Sigmoid colon (tissue), 7 donors: ENCODE results near the gene CAST. TPM values are rescaled to one million over a fixed set of nuclear protein-coding genes. Genes with fewer than 3 reads are reported as not detected.

Experiments used
- DNase-seq: peaks from one replicate; pipeline ENCODE4 v3.0.0-alpha.2; 2019
- H3K27ac ChIP-seq, 4 donors: fragments of 200-600 bp; sonication (generic); one replicate each; pipeline ENCODE4 v1.5.1; 2016 to 2019; ENCODE audit warnings: mild to moderate bottlenecking in 1 of 4
- H3K27me3 ChIP-seq, 3 donors: fragments of 200-600 bp; sonication (generic); one replicate each; pipeline ENCODE4 v1.5.1; 2019; ENCODE audit warnings: mild to moderate bottlenecking in 1 of 3
- H3K36me3 ChIP-seq, 4 donors: fragments of 200-600 bp; sonication (generic); one replicate each; pipeline ENCODE4 v1.5.1; 2016 to 2019
- H3K4me1 ChIP-seq, 4 donors: fragments of 200-600 bp; sonication (generic); one replicate each; pipeline ENCODE4 v1.5.1; 2017 to 2019
- H3K4me3 ChIP-seq, 4 donors: fragments of 200-600 bp; sonication (generic); one replicate each; pipeline ENCODE4 v1.5.1; 2017 to 2019; ENCODE audit warnings: mild to moderate bottlenecking in 2 of 4, moderate library complexity in 1 of 4
- H3K9me3 ChIP-seq, 4 donors: fragments of 200-600 bp in 3 of 4; sonication (generic) in 3 of 4; one replicate each; pipeline versions ENCODE4 v1.5.1 to v1.6.1; 2013 to 2019
- CTCF ChIP-seq, 4 experiments: fragments of 450-650 bp in 3 of 4; fragments of 200-600 bp in 1 of 4; IDR thresholded peaks; one replicate each; pipeline ENCODE4 v1.5.1; 2016 to 2019; ENCODE audit warnings: antibody characterized with exemption in 4 of 4, mild to moderate bottlenecking in 3 of 4, moderate library complexity in 2 of 4
- EP300 ChIP-seq, 4 donors: sonication (generic); formaldehyde crosslinking; IDR thresholded peaks; one replicate each; pipeline ENCODE4 v1.6.1; 2017; ENCODE audit warnings: antibody characterized with exemption in 4 of 4
- POLR2A ChIP-seq, 2 donors: fragments of 450-650 bp; IDR thresholded peaks; one replicate each; pipeline ENCODE4 v1.6.1; 2016; ENCODE audit warnings: antibody characterized with exemption in 2 of 2, mild to moderate bottlenecking in 2 of 2, moderate library complexity in 2 of 2
- POLR2AphosphoS5 ChIP-seq, 4 donors: sonication (generic); formaldehyde crosslinking; IDR thresholded peaks; one replicate each; pipeline ENCODE4 v1.6.1; 2017; ENCODE audit warnings: antibody characterized with exemption in 4 of 4
- WGBS, 2 donors: extraction: QIAGEN DNeasy Blood & Tissue Kit; methylation state at CpG; one replicate each; pipeline ENCODE4 v1.1.7; 2013; 5-methylcytosine and 5-hydroxymethylcytosine counted together
- intact Hi-C: fragments of 100-400 bp; cut with DNase I; formaldehyde crosslinking; loops from one replicate; pipeline ENCODE4 v1.15.1; 2023
- polyA plus RNA-seq, 3 donors: library from polyadenylated mRNA; stranded (reverse); fragments of 200-250 nt; gene quantifications; one replicate each; pipeline ENCODE4 v1.2.3, GENCODE V29; 2013
- total RNA-seq, 4 donors: library from RNA; depleted of rRNA; stranded (reverse); fragments of >200 nt; gene quantifications; one replicate each; pipeline ENCODE4 v1.1.0, GENCODE V29; 2016
- donor health status: healthy with polysubstance abuse.
- donor health status: Bipolar disorder and iron deficiency.
- donor health status: healthy.

The CAST gene
- total and polyA plus RNA-seq, 7 donors: 138 to 348 (median 225) TPM

- WGBS, 2 donors: 90 to 94% methylated on average over 5 of the region's 5 CpGs
- intact Hi-C loops: loop anchor here (5.0 kb wide), 3 partner anchors 83 to 437 kb away; partner anchors contain the start of genes CAST and RIOK2
- Histone ChIP-seq H3K36me3 (peaks cover 19 to 95% (median 46%) of the 10 kb centered on the region in 4 donors), H3K27ac (peak overlapping the region in 3 of 4 donors; percentile 37 to 67 (median 66)), H3K4me3 (no peak overlapping the region), H3K9me3 (no peaks in the 10 kb centered on the region), H3K4me1 (peaks cover 0 to 54% (median 34%) of the 10 kb centered on the region in 4 donors), H3K27me3 (no peaks in the 10 kb centered on the region)
- TF ChIP-seq POLR2AphosphoS5 (IDR thresholded peaks at IDR 0.05): no peak
- TF ChIP-seq POLR2A (IDR thresholded peaks at IDR 0.05): no peak
- TF ChIP-seq EP300 (IDR thresholded peaks at IDR 0.05): no peak
- TF ChIP-seq CTCF (IDR thresholded peaks at IDR 0.05): no peak
- DNase-seq: no peak
These were observed 82.8 kb downstream of the CAST start for GRCh38 chr5:96745025-96745424.

- TF ChIP-seq CTCF (IDR thresholded peaks at IDR 0.05): no peak
- no peak for TF ChIP-seq POLR2A (IDR thresholded peaks at IDR 0.05)
- no peak for TF ChIP-seq POLR2AphosphoS5 (IDR thresholded peaks at IDR 0.05)
- no peak for TF ChIP-seq EP300 (IDR thresholded peaks at IDR 0.05)
- 47 to 59% methylated on average over 5 of the region's 5 CpGs for WGBS, 2 donors
- peak overlapping the region in 3 of 4 donors; percentile 37 to 67 (median 66) for H3K27ac ChIP-seq
- peaks cover 15 to 95% (median 48%) of the 10 kb centered on the region in 4 donors for H3K36me3 ChIP-seq
- H3K4me1 ChIP-seq: peaks cover 0 to 54% (median 34%) of the 10 kb centered on the region in 4 donors
- intact Hi-C loops: loop anchor here (5.0 kb wide), 3 partner anchors 84 to 436 kb away; partner anchors contain the start of genes CAST and RIOK2
- no peak overlapping the region for H3K4me3 ChIP-seq
- DNase-seq: no peak
- H3K27me3 ChIP-seq: no peaks in the 10 kb centered on the region
- no peaks in the 10 kb centered on the region for H3K9me3 ChIP-seq
These were observed 83.8 kb downstream of the CAST start for GRCh38 chr5:96745844-96746531.

DNA sequence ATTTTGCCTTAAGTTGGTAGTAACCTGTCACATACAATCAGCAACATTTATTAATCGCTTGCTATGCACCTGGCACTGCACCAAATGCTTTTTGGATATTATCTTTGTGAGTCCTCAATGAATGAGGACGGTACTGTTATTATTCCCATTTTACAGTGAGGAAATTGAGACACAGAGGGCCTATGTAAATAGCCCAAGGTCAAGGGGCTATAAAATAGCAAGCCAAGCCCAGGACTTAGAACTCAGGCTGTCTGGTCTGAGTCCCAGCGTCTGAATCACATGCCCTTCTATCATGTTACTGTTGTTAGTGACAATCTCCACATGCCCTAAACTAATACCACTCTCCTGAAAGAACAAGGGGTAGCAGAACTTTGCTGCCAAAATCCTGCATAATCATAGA lies 85.5 kb downstream of the CAST start:
- no peak for TF ChIP-seq CTCF (IDR thresholded peaks at IDR 0.05)
- no peak for TF ChIP-seq EP300 (IDR thresholded peaks at IDR 0.05)
- no peak for TF ChIP-seq POLR2A (IDR thresholded peaks at IDR 0.05)
- no peak for TF ChIP-seq POLR2AphosphoS5 (IDR thresholded peaks at IDR 0.05)
- DNase-seq: no peak
- peaks cover 0 to 91% (median 42%) of the 10 kb centered on the region in 4 donors for H3K36me3 ChIP-seq
- peak overlapping the region in 1 of 4 donors; percentile 3 for H3K27ac ChIP-seq
- no peak overlapping the region for H3K4me3 ChIP-seq
- H3K9me3 ChIP-seq: no peaks in the 10 kb centered on the region
- H3K4me1 ChIP-seq: peaks cover 0 to 40% (median 24%) of the 10 kb centered on the region in 4 donors
- intact Hi-C loops: loop anchor here (5.0 kb wide), 3 partner anchors 85 to 435 kb away; partner anchors contain the start of genes CAST and RIOK2
- H3K27me3 ChIP-seq: no peaks in the 10 kb centered on the region
- WGBS, 2 donors: 23 to 69% methylated on average over 3 of the region's 3 CpGs

DNA sequence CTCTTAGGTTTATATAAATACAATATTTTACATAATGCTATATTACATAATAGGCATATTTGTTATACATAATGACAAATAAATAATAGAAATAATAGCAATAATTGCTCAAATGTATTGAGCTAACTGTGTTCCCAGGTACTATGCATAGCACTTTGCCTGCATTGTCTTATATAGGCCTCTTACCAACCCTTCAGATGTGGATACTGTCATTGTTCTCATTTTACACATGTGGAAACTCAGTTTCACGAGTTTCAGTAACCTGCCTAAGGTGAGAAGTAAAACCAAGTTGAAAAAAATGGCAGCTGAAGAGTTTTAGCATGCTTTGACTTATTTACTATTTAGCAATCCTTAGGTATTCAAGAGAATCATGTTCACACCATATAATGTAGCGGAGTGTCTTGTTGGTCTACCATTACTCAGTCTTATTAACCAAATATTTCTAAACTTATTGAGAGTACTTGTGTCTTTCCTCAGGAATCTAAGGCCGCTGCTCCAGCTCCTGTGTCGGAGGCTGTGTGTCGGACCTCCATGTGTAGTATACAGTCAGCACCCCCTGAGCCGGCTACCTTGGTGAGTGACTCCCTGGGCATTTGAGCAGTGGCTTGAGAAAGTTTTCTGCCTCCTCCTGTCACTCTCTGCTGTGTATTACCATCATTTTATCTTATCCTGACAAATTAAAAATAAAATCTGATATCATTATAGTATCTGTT lies 88.1 kb downstream of the CAST start:
- intact Hi-C loops: loop anchor here (5.0 to 10.0 kb wide), 3 partner anchors 57 to 225 kb away; partner anchors contain the start of genes ERAP1 and ERAP2
- Histone ChIP-seq H3K4me3 (no peak overlapping the region), H3K9me3 (no peaks in the 10 kb centered on the region), H3K36me3 (peaks cover 10 to 94% (median 51%) of the 10 kb centered on the region in 4 donors), H3K27ac (no peak overlapping the region), H3K4me1 (peaks cover 0 to 20% (median 14%) of the 10 kb centered on the region in 4 donors), H3K27me3 (no peaks in the 10 kb centered on the region)
- DNase-seq: no peak
- WGBS, 2 donors: 92 to 97% methylated on average over 6 of the region's 6 CpGs
- no peak for TF ChIP-seq POLR2A (IDR thresholded peaks at IDR 0.05)
- TF ChIP-seq CTCF (IDR thresholded peaks at IDR 0.05): no peak
- no peak for TF ChIP-seq POLR2AphosphoS5 (IDR thresholded peaks at IDR 0.05)
- no peak for TF ChIP-seq EP300 (IDR thresholded peaks at IDR 0.05)
